Stimulated activated CD4-positive, alpha-beta T cell treated with anti-CD3 and anti-CD28 coated beads, TNF-alpha, amount 100 ng/mL, for 4 hours (primary cell): ENCODE measurements around the gene ORC5.
A peak's percentile ranks its signal among the peaks of the same experiment; 100 is the strongest.
"Not testable (repeated sequence)": the region's sequence is repeated elsewhere in the genome, so short reads cannot be mapped to it uniquely, and the experiment has no call there.

Experiments used
- DNase-seq, 3 experiments: peaks; one replicate each; pipeline ENCODE4 v3.0.0-alpha.2; 2020; ENCODE audit warnings: low read depth in 3 of 3

ORC5 gene

DNA sequence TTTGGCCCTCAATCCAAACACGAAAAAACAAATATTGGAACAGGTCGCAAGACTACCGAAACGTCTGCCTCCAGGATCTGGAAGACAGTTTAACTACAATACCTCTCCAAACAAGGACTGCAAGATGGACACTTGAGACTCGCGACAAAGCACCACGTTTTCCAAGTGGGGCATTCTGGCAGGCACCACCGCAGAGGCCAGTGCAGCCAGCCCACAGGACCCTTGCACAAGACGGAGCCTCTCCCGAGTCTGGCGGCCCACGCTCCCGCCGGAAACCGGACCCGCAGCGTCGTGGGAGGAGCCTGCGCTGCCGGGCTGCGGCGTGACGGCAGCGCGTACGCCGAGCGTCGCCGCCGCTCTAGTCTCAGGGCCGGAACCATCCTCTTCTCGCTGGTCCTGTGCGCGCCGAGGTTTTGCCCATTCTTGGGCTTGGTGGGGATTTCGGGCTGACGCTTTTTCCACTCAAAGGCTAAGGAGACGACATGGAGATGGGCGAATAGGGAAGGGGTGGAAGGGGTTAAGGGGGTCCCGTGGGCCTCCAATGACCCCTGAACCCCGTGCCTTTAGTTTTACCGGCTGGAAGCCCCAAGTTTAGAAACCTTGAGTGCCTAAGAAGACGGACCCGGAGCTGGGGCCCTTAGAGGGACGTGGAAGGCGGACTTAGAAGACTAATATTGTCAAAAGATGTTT lies at the start of gene ORC5:
Gene ORC5 (minus strand): TSS at position 283 of the 690 bp plus-strand sequence. CDS start 109 bp downstream, at position 174.
- peak; percentile 48 to 63 (median 58) for DNase-seq

DNA sequence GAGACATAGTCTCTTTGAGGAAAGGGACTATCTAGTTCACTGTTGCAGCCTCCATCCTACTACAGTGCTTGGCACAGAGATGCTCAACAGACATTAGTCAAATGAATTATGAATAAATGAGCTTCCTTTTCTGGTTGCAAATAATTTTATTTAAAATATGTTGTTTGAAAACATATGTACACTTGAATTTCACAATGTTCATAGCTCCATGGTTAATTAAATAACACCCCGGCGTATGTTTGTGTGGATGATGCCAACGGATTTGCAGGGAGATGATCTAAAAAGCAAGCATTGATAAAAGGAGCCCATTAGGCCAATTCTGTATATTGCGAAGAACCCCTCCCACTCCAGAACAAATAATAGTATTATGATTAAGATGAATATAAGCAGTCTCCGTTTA lies 47.8 kb upstream of the ORC5 start:
- DNase-seq: no peak

DNA sequence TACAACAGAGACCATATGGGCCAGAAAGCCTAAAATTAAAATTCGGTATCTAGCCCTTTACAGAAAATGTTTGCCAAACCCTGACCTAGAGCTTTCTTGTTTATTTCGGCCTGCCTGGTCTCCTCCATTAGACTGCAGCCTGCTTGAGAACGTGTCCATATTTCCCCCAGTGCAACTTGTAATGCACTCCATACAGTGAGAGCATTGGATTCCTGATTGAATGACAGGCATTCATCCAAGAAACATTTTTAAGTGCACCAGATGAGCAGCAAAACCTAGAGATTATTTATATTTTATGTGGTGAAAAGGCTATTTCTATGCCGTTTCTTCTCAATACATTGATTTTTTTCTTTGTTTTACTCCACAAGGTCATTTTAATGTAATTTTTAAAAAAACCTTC lies 47.4 kb upstream of the ORC5 start:
- no peak for DNase-seq

DNA sequence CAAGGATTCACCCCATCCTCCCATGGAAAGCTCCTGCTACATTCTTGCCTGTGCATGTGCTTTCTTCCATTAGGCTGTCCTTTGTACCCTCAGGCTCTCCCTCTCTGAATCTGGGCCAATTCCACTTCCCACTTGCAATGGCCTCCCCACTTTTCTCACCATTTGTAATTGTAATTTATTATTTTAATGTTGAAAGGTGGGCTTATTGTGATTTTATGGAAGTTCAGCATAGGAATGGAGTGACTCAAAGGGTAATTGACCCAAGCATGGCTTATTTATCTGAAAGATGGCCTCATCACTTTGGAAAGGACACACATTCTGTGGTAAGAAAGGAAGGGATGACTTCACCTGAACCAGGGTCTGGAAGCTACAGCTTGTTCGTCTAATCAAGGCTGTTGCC lies 46.9 kb upstream of the ORC5 start:
- no peak for DNase-seq

DNA sequence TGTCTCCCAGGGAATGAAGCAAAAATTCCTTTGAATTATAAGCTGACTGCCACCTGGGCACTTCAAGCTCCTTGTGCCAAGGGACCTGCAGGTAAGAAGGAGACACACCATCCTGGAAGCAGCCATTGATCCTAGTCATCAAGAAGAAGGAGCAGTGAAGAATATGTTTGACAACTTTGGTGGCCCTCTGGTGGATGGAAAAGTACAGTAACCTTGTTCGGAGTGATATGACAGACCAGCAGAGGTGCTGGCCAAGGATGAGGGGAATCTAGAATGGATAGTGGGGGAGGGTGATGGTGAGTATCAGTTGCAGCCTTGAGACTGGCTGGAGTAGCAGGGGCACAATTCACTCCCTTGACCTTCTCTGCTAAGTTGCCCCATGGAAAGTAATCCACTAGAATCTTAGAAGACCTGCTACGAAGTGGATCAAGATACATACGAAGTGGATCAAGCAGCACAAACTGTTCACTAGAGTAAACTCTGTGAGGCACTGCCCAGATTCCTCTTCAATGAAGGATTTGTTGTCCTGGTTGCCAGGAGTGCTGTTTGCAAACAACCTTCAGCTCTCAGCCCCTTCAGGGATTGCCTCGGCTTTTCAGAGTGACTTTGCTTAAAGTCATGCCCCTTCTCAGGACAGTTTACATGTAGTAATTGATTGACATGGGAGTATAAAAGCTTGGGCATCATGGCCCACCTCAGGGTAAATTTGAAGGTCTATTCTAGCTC lies 44.8 kb upstream of the ORC5 start:
- DNase-seq: no peak

DNA sequence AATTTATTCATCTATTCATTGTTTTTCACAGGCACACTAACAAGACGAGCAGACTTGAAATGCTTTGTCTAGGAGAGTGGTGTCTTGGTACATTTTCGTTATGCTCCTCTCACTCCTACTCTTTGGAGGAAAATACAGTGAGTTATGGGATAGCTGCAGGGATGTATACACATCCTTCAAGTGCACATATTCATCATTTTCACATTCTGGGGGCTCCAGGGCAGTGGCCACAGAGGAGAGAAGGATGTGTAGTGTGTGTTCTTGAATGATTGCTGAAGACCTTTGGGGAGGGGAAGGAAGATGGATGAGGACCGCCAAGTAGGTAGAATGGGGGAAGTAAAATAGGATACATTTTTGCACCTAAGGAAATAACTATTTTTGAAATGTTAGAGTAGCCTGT lies 34.8 kb upstream of the ORC5 start:
- no peak for DNase-seq

DNA sequence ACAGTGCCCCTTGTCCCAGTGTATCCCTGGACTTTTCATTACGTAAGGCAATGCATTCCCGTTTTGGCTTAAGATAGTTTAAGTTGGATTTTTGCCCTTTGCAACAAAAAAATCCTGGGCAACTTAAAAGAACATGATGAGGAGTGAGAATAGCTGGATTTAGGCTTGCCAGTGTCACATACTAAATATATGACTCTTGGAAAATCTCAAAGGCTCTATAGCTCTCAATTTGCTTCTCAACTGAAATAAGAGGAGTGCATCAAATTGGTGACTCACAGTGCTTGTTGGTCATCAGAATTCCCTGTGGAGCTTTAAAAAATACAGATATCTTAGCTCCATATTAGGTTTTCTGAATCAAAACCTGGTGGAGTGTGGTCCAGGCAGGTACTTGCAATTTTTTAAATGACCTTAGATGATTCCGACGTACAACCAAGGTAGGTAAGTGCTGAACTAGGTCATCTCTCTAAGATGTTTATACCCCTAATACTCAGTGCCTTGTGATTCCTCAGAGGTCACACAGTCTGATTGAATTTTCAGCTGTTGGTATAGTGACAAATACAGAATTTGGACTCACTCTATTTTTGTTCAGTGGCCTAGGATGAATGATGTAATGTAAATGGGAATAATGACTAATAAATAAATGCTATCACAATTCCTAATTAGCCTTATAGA lies 33.9 kb upstream of the ORC5 start:
- no peak for DNase-seq

DNA sequence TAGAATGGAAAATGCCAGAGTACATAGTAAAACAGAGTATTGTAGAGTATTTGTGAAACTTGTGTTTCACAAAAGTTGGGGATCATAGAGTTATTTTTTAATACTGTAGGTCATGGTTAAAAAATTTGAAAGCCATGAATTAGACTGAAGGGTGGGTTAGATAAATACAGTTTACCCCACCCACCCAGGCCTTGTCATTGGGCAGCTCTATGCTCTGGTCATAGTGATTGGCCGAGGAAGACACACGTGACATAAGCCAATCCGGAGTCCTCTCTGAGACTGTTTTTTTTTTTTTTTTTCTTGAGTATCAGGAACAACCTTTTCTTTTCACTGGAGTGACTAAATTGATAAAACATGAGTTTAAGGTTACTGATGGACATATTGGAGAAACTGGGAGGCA lies 33.3 kb upstream of the ORC5 start:
- no peak for DNase-seq

DNA sequence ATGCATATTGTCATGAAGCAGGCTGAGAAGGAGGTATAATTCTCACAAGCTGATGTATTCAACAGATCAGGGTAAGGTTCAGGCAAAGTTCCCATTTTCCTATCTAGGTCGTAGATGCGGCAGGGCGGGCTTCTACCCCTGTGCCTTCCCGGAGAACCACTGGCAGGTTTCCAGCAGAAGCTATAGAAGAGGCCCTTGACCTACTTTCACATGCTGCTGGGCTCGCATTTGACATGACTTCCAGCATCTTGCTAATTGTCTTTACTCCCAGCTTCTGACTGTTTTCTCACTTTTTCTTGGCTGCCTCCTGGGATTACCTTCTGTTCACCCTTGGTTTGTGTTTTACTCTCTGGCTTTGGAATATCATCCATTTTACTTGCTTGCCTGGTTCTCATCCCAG lies 32.6 kb upstream of the ORC5 start:
- DNase-seq: no peak

DNA sequence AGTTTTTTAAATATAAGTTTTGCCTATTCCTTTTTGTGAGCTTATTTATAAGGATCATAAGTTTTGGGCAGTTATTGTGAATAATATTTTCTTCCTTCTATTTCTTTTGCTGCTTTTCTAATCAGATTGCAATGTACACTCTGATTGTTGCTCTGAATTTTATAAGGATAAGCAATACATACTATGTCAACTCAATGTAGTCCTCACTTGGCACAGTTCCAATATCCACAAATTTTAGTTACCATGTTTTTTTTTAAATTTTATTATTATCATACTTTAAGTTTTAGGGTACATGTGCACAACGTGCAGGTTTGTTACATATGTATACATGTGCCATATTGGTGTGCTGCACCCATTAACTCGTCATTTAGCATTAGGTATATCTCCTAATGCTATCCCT lies 27.2 kb upstream of the ORC5 start:
- DNase-seq: not testable (repeated sequence)

DNA sequence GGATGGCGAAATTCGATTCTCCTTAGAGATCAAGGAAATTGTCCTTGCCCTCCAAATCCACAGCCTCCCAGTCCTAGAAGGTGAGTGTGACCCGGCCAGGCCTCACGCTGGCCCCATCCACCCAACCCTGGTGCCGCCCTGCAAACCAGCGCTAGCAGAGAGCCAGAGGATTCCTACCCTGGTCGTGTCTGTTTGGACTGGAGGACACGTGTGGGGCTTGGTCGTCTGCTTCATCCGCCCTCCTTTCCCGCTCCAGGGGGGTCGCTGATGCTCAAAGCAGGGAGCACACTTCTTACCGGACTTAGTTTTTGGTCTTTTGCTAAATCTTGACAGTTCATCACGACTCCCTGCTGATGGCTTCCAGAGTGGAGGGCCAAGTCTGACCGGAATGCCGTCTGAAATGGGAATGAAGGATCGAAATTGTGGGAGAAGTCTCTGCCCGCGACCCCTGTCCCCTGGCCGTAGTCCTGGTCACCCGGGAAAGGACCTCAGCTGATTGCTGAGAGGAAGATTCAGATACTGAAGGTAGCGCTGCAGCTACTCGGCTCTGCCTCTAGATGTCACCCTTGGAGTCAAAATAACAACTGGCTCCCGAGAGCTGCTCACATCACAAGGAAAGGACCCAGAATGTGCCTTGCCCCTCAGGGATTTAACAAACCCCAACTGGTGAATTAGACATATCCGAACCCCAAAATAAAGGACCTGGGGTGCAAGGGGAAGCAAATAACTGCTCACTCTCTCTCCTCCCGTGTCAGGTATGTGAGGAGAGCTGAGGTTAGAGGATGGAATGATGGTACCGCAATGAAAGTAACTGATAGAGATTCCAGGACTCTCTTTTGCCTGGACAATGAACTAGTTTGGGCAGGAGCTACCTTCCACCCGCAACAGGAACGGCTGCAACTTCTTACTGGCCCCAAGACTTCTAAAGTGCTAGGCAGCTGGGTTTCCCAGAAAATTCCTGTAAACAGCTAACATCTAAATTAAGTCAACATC lies 23.5 kb upstream of the ORC5 start:
- no peak for DNase-seq

DNA sequence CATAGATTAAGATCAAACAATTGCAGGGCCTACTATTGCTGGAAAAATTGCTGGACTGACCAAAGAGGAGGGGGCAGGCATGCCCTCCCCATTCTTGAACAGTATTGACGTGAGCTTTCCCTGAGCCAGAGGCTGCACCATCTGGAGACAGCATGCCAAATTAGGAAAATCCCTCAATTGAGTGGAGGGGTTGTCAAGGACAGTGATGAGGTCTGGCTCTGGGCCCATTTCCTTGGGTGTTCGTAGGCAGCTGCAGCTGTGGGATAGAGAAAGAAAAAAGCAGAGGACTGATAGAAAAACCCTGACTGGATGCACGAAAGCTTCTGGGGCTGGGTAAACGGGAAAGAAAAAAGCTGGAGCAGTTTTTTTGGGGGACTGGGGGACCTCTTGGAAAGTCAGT lies 22.8 kb upstream of the ORC5 start:
- DNase-seq: no peak

DNA sequence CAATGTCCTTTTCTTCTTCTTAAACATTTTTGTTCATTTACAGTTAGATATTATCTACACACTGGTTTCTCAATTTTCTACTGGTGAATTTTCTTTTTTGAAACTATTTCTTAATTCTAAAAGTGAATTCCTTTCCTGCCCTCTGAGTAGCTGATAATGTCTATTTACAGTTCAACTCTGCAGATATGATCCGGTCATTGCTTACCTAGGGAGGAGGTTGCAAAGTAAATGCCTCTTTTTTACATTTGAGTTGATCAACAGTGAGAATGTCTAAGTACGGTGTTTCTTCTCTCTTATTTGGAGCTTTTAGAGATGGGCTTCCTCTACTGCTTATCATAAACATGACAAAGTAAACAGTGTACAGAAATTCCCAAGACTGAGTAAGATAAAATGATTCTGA lies 20.6 kb upstream of the ORC5 start:
- no peak for DNase-seq

DNA sequence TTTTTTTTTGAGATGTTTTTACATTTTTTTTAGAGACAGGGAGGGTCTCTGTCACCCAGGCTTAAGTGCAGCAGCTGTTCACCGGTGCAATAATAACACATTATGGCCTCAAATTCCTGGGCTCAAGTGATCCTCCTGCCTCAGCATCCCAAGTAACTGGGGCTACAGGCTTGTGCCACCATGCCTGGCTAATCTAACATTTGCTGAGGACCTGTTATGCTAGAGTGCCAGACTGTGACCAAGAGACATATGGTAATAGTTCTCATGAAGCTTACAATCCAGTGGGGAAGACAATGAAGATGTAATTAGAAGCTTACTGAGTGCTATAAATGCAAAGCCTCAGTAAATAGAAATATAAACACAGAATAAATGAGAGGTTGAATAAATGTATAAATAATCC lies 17.6 kb upstream of the ORC5 start:
- no peak for DNase-seq

DNA sequence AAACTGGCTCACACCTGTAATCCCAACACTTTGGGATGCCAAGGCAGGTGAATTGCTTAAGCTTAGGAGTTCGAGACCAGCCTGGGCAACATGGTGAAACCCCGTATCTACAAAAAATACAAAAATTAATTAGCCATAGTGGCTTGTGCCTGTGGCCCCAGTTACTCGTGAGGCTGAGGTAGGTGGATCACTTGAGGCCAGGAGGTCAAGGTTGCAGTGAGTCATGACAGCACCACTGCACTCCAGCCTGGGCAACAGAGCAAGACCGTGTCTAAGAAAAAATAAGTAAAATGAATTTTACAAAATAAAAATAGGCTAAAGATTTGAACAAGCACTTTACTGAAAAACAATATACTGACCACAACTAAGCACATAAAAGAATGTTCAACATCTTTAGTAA lies 9.8 kb upstream of the ORC5 start:
- DNase-seq: no peak

DNA sequence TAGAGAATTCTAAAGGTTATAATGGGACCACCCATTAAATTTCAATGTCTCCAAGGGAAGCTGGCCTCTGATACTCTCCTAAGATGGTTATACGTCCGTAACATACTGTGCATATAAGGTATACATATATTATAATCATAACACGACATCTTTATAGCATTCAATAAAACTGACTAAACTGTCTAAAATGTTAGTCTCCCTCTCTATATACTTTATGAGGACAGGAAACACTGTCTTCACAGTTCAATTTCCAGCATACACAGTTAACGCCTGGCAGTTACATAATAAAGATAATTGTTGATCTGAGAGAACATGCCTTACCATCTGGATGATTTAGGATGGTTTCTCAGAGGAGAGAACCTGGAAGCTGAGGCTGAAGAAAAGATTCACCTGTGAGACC lies 1.2 kb upstream of the ORC5 start:
- DNase-seq: no peak

DNA sequence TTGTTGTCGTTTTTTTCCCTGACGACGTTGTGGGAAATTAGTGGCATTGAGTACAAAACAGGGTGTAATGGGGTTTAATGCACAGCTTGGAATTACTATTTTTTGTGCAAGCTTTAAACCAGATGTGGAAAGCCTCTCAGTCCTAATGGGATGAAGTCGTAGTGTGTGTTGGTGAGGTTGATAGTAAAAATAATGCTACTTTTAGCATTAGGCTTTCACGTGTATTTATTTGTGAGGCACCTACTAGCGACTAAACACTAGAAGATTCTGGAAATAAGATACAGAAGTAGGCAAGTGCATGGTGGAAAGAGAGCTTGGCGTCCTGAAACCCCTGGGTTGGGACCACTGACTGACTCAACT lies 588 bp upstream of the ORC5 start:
- DNase-seq: no peak

DNA sequence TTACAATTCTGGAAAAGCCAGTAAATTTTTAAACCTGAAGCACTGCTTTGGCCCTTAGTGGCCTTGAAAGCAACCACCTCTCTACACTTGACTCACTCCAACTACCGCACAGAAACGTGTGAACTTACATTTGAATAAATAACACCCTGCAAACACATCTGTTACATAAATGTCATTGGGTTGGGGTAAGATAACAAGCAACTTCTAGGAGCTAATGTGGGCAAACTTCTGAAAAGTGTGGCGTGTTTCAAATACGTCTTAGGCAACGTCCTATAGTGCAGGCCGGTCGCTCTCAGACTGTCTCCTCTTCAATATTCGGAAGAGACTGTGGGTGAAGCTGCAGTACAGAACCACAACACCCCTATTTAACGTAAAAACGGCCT lies 474 bp downstream of the ORC5 start:
- no peak for DNase-seq

DNA sequence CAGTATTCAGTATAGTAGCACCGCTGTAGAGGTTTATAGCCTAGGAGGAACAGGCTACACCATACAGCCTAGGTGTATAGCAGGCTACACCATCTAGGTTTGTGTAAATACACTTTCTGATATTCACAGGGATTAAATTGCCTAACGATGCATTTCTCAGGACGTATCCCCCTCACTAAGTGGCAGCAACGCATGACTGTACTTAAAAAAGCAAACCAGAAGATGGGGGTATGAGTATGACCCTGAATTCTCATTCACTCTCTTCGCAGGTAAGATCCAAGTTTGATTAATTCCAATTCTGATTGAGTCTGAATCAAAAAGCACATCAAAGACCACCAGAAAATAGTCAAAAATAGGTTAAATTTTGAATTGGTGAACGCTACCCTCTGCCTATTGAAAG lies 972 bp downstream of the ORC5 start:
- DNase-seq: no peak

DNA sequence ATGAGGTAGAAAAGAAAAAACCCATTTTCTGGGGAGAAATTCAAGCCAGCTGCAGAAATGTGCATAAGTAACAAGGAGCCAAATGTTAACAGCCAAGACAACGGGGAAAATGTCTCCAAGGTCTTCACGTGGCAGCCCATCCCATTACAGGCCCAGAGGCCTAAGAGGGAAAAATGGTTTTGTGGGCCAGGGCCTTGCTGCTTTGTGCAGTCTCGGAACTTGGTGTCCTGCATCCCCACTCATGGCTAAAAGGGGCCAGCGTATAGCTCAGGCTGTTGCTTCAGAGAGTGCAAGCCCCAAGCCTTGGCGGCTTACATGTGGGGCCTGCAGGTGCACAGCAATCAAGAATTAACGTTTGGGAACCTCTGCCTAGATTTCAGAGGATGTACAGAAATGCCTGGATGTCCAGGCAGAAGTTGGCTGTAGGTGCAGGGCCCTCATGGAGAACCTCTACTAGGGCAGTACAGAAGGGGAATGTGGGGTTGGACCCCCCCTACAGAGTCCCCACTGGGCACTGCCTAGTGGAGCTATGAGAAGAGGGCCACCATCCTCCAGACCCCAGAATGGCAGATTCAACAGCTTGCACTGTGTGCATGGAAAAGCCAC lies 9.0 kb downstream of the ORC5 start:
- DNase-seq: no peak

DNA sequence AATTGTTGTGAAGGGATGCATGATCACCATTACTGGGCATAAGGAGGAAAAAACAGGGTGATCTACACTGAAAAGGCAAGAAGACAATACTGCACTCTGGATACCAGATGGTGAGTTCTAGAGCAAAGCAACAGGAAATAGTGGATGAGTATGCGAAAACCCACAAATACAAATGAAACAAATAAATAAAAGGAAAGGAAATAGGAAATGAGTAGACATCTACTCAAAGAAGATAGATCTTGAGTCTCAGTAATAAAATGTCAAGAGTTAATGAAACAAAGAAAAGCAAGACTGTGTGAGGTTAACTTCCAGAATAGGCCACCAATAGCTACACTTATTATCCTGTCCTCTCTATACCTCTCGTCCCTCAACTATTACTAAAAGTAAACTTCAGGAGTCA lies 11.7 kb downstream of the ORC5 start:
- no peak for DNase-seq

DNA sequence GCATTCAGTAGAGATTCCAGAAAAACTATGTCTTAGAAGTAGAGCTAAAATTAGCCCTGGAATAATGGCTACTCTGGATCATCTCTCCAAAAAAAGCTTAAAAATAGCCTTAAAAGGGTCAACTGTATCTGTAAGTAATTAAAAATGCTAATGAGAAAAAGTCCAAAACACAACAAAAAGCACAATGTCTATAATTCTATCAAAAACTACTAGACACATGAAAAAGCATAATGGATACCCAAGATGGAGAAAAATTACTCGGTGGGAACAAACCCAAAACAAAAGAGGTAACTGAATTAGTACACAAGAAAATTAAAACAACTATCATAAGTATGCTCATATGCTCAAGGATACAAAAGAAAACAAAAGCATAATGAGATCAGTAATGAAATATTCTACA lies 15.4 kb downstream of the ORC5 start:
- DNase-seq: no peak
